GM10248 (cell line): ENCODE results near the gene GPD2.

Experiments
- CTCF ChIA-PET: fragments of 300-600 bp; sonication (Branson Sonifier 250); formaldehyde crosslinking; extraction: SDS; loops from one replicate; lab custom pipeline; 2021; ENCODE audit warnings: antibody characterized with exemption; lab: Yijun Ruan, JAX
- POLR2A ChIA-PET: fragments of 350-650 bp; sonication (Branson Sonifier 250); formaldehyde crosslinking; extraction: SDS; loops from one replicate; lab custom pipeline; 2020; ENCODE audit warnings: antibody characterized with exemption; lab: Yijun Ruan, JAX
- DNase-seq: peaks from one replicate; pipeline ENCODE4 v3.0.0; 2012; ENCODE audit errors: extremely low spot score
- CTCF ChIP-seq: IDR thresholded peaks from 2 replicates; pipeline ENCODE4 v1.5.1; 2012; ENCODE audit warnings: mild to moderate bottlenecking, low read depth; ENCODE audit errors: extremely low read depth, missing control alignments, control extremely low read depth

The GPD2 gene

GRCh38 chr2:156437931-156438410 is 1.8 kb downstream of the GPD2 start:
- TF ChIP-seq CTCF, result no peak
- CTCF ChIA-PET, result interaction anchor here (1.1 to 2.1 kb wide), 7 partner anchors 8 to 106 kb away, joined by 3 to 9 read pairs (median 4); no protein-coding TSS in a partner anchor
- POLR2A ChIA-PET, result no interaction called here

GRCh38 chr2:156443089-156443488 is 6.9 kb downstream of the GPD2 start:
- DNase-seq, result no peak
- POLR2A ChIA-PET, result no interaction called here
- no peak for TF ChIP-seq CTCF
- CTCF ChIA-PET, result interaction anchor here (1.3 to 2.1 kb wide), 4 partner anchors 11 to 60 kb away, joined by 3 to 6 read pairs (median 4); no protein-coding TSS in a partner anchor

More at GRCh38 chr2:156437931-156438410, 1.8 kb downstream of the GPD2 start:
- DNase-seq, result no peak

- CTCF ChIA-PET, result interaction anchor here (1.3 kb wide), 1 partner anchor 8 kb away, joined by 5 read pairs; no protein-coding TSS in a partner anchor
- POLR2A ChIA-PET, result no interaction called here
- no peak for DNase-seq
- TF ChIP-seq CTCF, result no peak
Measured at GRCh38 chr2:156445296-156446220, 9.4 kb downstream of the GPD2 start.

GRCh38 chr2:156447761-156448160 is 11.6 kb downstream of the GPD2 start:
- POLR2A ChIA-PET, result no interaction called here
- TF ChIP-seq CTCF, result no peak

GRCh38 chr2:156448766-156449165 is 12.6 kb downstream of the GPD2 start:
- ChIA-PET POLR2A (no interaction called here), CTCF (no interaction called here)
- no peak for TF ChIP-seq CTCF
- DNase-seq, result no peak

More at GRCh38 chr2:156447761-156448160, 11.6 kb downstream of the GPD2 start:
- CTCF ChIA-PET, result no interaction called here
- DNase-seq, result no peak

GRCh38 chr2:156452971-156453370 is 16.8 kb downstream of the GPD2 start:
- CTCF ChIA-PET, result interaction anchor here (0.7 to 1.0 kb wide), 2 partner anchors 11 to 33 kb away, joined by 3 read pairs; no protein-coding TSS in a partner anchor
- no peak for TF ChIP-seq CTCF
- no peak for DNase-seq

More at GRCh38 chr2:156452971-156453370, 16.8 kb downstream of the GPD2 start:
- POLR2A ChIA-PET, result no interaction called here
